Dendritic cell treated with granulocyte-macrophage colony-stimulating factor and Interleukin-4, amounts not matched to agents 40 ng/mL and 50 ng/mL, for 4 days (primary cell): Measurements from ENCODE around the gene ARL16.
A peak's percentile ranks its signal among the peaks of the same experiment; 100 is the strongest.

Experiments
- H3K27ac Mint-ChIP-seq: one replicate; pipeline ENCODE4 v1.8.0; 2022; ENCODE audit warnings: mild to moderate bottlenecking, mixed read lengths
- H3K27me3 Mint-ChIP-seq: one replicate; pipeline ENCODE4 v1.8.0; 2022; ENCODE audit warnings: mild to moderate bottlenecking, mixed read lengths
- H3K36me3 Mint-ChIP-seq: one replicate; pipeline ENCODE4 v1.8.0; 2022; ENCODE audit warnings: low read depth, mixed read lengths
- H3K4me1 Mint-ChIP-seq: one replicate; pipeline ENCODE4 v1.8.0; 2022; ENCODE audit warnings: low read depth, mixed read lengths
- H3K4me3 Mint-ChIP-seq: one replicate; pipeline ENCODE4 v1.8.0; 2022; ENCODE audit warnings: mild to moderate bottlenecking, moderate library complexity, mixed read lengths
- H3K9me3 Mint-ChIP-seq: one replicate; pipeline ENCODE4 v1.8.0; 2022; ENCODE audit warnings: mixed read lengths
- intact Hi-C: fragments of 100-400 bp; cut with micrococcal nuclease; formaldehyde crosslinking; loops from one replicate; pipeline ENCODE4 v1.15.0; 2022

Gene ARL16

GRCh38 chr17:81683584-81684441, at the start of gene ARL16, which contains the start of gene HGS:
Gene ARL16, minus strand, starts transcription at chr17:81683797. Its CDS starts 44 bp downstream, at chr17:81683753.
Gene HGS, plus strand, starts transcription at chr17:81684011. Its CDS starts 56 bp downstream, at chr17:81684067.
- peaks cover 42% of the 10 kb centered on the region for H3K4me1 Mint-ChIP-seq
- H3K9me3 Mint-ChIP-seq, result no peaks in the 10 kb centered on the region
- intact Hi-C loops, result no loop called here
- H3K27ac Mint-ChIP-seq, result peak within 1 kb of the TSS; percentile 81
- peak within 1 kb of the TSS; percentile 85 for H3K4me3 Mint-ChIP-seq
- no peaks in the 10 kb centered on the region for H3K27me3 Mint-ChIP-seq
- H3K36me3 Mint-ChIP-seq, result peaks cover 83% of the 10 kb centered on the region

- intact Hi-C loops, result no loop called here
- Mint-ChIP-seq H3K9me3 (no peaks in the 10 kb centered on the region), H3K4me1 (peaks cover 20% of the 10 kb centered on the region), H3K27me3 (peaks cover 35% of the 10 kb centered on the region), H3K27ac (no peak overlapping the region), H3K4me3 (no peak overlapping the region), H3K36me3 (no peaks in the 10 kb centered on the region)
These were observed 43.9 kb upstream of the ARL16 start for GRCh38 chr17:81727324-81728031.

DNA sequence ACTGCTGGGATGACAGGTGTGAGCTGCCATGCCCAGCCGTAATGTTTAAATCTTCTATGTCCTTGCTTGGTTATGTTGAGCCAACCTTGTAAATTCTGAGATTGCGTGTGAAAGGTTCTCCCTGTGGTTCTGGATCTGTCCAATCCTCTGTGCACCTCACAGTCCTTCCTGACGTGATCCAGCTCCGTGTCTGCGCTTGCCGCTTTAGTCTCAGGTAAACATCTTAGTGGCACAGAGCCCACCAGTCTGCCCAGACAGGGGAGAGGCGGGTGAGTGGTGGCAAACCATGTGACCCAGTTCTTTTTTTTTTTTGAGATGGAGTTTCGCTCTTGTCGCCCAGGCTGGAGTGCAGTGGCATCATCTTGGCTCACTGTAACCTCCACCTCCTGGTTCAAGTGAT, 42.4 kb upstream of the ARL16 start:
- no peaks in the 10 kb centered on the region for H3K9me3 Mint-ChIP-seq
- no peak overlapping the region for H3K27ac Mint-ChIP-seq
- H3K36me3 Mint-ChIP-seq, result no peaks in the 10 kb centered on the region
- H3K4me1 Mint-ChIP-seq, result peaks cover 14% of the 10 kb centered on the region
- peaks cover 33% of the 10 kb centered on the region for H3K27me3 Mint-ChIP-seq
- H3K4me3 Mint-ChIP-seq, result no peak overlapping the region
- intact Hi-C loops, result no loop called here

GRCh38 chr17:81725439-81725838, 41.8 kb upstream of the ARL16 start:
- Mint-ChIP-seq H3K9me3 (no peaks in the 10 kb centered on the region), H3K36me3 (no peaks in the 10 kb centered on the region), H3K4me3 (no peak overlapping the region), H3K27ac (no peak overlapping the region), H3K27me3 (peaks cover 28% of the 10 kb centered on the region), H3K4me1 (peaks cover 13% of the 10 kb centered on the region)
- intact Hi-C loops, result no loop called here

DNA sequence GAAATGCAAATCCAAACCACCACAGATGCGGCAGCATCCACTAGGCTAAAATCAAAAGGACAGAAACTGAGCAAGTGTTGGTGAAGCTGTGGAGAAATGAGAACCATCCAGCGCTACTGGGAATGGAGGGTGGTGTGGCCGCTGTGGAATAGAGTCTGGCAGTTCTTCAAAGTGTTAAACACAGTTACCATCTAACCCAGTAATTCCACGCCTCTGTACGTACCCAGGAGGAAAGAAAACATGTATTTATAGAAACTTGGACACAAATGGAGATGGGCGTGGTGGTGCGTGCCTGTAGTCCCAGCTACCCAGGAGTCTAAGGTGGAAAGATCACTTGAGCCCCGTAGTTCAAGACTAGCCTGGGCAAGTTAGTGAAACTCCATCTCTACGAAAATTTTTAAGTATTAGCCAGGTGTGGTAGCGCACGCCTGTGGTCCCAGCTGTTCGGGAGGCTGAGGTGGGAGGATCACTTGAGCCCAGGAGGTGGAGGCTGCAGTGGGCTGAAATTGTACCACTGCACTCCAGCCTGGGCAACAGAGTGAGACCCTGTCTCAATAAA, 40.1 kb upstream of the ARL16 start:
- H3K36me3 Mint-ChIP-seq, result no peaks in the 10 kb centered on the region
- intact Hi-C loops, result no loop called here

GRCh38 chr17:81722184-81723120, 38.9 kb upstream of the ARL16 start:
- H3K9me3 Mint-ChIP-seq, result no peaks in the 10 kb centered on the region
- H3K27me3 Mint-ChIP-seq, result peaks cover 28% of the 10 kb centered on the region
- H3K4me1 Mint-ChIP-seq, result peaks cover 13% of the 10 kb centered on the region
- no peak overlapping the region for H3K27ac Mint-ChIP-seq
- H3K36me3 Mint-ChIP-seq, result no peaks in the 10 kb centered on the region
- no peak overlapping the region for H3K4me3 Mint-ChIP-seq
- intact Hi-C loops, result no loop called here

More for the DNA sequence above, 40.1 kb upstream of the ARL16 start:
- no peaks in the 10 kb centered on the region for H3K9me3 Mint-ChIP-seq
- H3K4me3 Mint-ChIP-seq, result no peak overlapping the region
- no peak overlapping the region for H3K27ac Mint-ChIP-seq
- H3K4me1 Mint-ChIP-seq, result peaks cover 13% of the 10 kb centered on the region
- peaks cover 28% of the 10 kb centered on the region for H3K27me3 Mint-ChIP-seq

GRCh38 chr17:81720267-81721071, 36.9 kb upstream of the ARL16 start:
- Mint-ChIP-seq H3K4me3 (no peak overlapping the region), H3K27me3 (peaks cover 25% of the 10 kb centered on the region), H3K9me3 (no peaks in the 10 kb centered on the region), H3K4me1 (peaks cover 13% of the 10 kb centered on the region), H3K36me3 (no peaks in the 10 kb centered on the region), H3K27ac (no peak overlapping the region)
- intact Hi-C loops, result no loop called here

- Mint-ChIP-seq H3K4me3 (no peak overlapping the region), H3K27ac (no peak overlapping the region), H3K27me3 (peaks cover 23% of the 10 kb centered on the region), H3K4me1 (peaks cover 13% of the 10 kb centered on the region), H3K9me3 (no peaks in the 10 kb centered on the region), H3K36me3 (no peaks in the 10 kb centered on the region)
- intact Hi-C loops, result no loop called here
These were observed 36.0 kb upstream of the ARL16 start for GRCh38 chr17:81719410-81720266.

DNA sequence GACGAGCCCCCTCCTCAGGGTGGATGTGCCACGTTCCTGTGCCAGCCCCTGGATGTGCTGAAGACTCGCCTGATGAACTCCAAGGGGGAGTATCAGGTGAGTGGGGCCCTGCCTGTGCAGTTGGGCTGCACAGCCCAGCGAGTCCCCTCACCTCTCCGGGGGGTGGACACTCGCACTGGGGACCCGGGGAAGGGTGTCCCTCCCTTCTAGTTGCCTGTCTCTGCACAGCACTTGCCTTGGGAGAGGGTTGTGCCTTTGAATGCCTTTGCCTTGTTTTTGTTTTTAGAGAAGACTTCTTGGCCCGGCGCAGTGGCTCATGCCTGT, 34.1 kb upstream of the ARL16 start:
- intact Hi-C loops, result no loop called here

DNA sequence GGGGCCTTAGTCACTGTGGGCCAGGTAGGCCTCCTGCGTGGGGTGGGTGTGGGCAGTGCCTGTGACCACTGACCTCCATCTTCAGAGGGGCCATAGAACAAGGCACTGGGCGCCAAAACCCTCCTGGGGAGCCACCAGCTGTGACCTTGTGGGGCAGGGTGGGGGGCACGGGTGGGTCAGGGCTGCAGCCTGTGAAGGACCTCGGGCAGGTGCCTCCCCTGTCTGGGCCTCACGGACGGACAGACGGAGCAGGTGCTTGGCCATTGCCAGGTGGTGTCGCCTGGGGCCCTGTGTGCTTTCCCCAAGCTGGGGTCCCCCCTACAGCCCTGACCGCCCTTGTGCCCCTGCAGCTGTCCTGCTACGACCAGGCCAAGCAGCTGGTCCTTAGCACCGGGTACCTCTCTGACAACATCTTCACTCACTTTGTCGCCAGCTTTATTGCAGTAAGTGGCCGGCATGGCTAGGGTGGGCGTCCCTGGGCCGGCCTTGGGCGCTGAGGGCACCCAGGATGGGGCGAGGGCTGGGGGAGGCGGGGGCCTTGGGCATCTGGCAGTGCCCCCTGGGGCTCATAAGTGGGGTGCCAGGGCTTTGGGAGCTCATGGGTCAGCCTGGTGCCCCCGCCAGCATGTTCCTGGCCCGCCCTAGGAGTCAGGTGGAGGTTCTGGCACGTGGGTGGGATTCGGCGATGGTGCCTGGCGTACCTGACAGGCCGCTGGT, 33.6 kb upstream of the ARL16 start:
- peaks cover 26% of the 10 kb centered on the region for H3K4me1 Mint-ChIP-seq
- no peak overlapping the region for H3K4me3 Mint-ChIP-seq
- peaks cover 3% of the 10 kb centered on the region for H3K27me3 Mint-ChIP-seq
- intact Hi-C loops, result no loop called here
- H3K9me3 Mint-ChIP-seq, result no peaks in the 10 kb centered on the region
- H3K36me3 Mint-ChIP-seq, result no peaks in the 10 kb centered on the region
- no peak overlapping the region for H3K27ac Mint-ChIP-seq

More for the DNA sequence above, 34.1 kb upstream of the ARL16 start:
- H3K27me3 Mint-ChIP-seq, result peaks cover 5% of the 10 kb centered on the region
- no peak overlapping the region for H3K4me3 Mint-ChIP-seq
- H3K36me3 Mint-ChIP-seq, result no peaks in the 10 kb centered on the region
- H3K27ac Mint-ChIP-seq, result no peak overlapping the region
- H3K9me3 Mint-ChIP-seq, result no peaks in the 10 kb centered on the region
- H3K4me1 Mint-ChIP-seq, result peaks cover 24% of the 10 kb centered on the region

DNA sequence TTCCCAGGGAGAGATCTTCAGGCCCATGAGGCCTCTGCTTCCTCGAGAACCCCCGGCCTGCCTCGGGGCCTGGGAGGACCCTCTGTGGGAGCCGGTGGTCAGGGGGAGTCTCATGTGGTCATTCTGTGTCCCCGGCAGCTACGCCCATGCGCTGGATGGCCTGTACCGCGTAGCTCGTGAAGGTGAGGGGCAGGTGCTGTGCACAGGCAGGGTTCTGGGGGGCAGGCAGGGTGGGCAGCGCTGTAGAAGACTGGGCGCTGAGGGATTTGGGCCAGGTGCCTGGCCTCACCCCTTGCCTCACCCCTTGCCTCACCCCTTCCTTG, 33.0 kb upstream of the ARL16 start:
- Mint-ChIP-seq H3K27me3 (no peaks in the 10 kb centered on the region), H3K36me3 (no peaks in the 10 kb centered on the region), H3K4me1 (peaks cover 26% of the 10 kb centered on the region), H3K4me3 (no peak overlapping the region), H3K9me3 (no peaks in the 10 kb centered on the region), H3K27ac (no peak overlapping the region)
- intact Hi-C loops, result no loop called here
